SU-DHL-6 (cell line): Measurements from ENCODE around the gene NEURL1B.

Experiments used
- H2AFZ ChIP-seq: fragments of 200-600 bp; sonication (generic); 2 replicates; pipeline ENCODE4 v1.6.1; 2014; ENCODE audit warnings: low read depth, mild to moderate bottlenecking, moderate library complexity, mixed read lengths, antibody characterized with exemption, low read length; ENCODE audit not compliant: severe bottlenecking
- H3F3A ChIP-seq: fragments of 200-600 bp; shearing (Covaris generic); 2 replicates; pipeline ENCODE4 v1.6.0; 2016; ENCODE audit warnings: antibody characterized with exemption, mild to moderate bottlenecking; ENCODE audit not compliant: insufficient read depth
- H3K27ac ChIP-seq: fragments of 200-600 bp; sonication (generic); 2 replicates; pipeline ENCODE4 v1.5.1; 2016; ENCODE audit warnings: low read depth, mild to moderate bottlenecking, low read length, moderate library complexity, mixed read lengths
- H3K27me3 ChIP-seq: fragments of 200-600 bp; sonication (generic), shearing (Covaris generic); 2 replicates; pipeline ENCODE4 v1.6.0; 2014; ENCODE audit warnings: mild to moderate bottlenecking, low read length
- H3K36me3 ChIP-seq: fragments of 200-600 bp; sonication (generic); 2 replicates; pipeline ENCODE4 v1.6.1; 2014; ENCODE audit warnings: mild to moderate bottlenecking, low read length, mixed read lengths
- H3K4me2 ChIP-seq: fragments of 300-600, 200-600 bp; shearing (Covaris generic), sonication (generic); 2 replicates; pipeline ENCODE4 v1.6.0; 2014; ENCODE audit warnings: low read length, low read depth, mild to moderate bottlenecking; ENCODE audit not compliant: poor library complexity, severe bottlenecking
- H3K4me3 ChIP-seq: fragments of 200-600 bp; sonication (generic); 2 replicates; pipeline ENCODE4 v1.5.1; 2014; ENCODE audit warnings: antibody characterized with exemption, low read length, mild to moderate bottlenecking, mixed read lengths; ENCODE audit not compliant: insufficient read depth, poor library complexity, severe bottlenecking
- H3K79me2 ChIP-seq: fragments of 200-600 bp; sonication (generic); 2 replicates; pipeline ENCODE4 v1.6.1; 2014; ENCODE audit warnings: mild to moderate bottlenecking, low read length, moderate library complexity; ENCODE audit not compliant: insufficient read depth
- H3K9ac ChIP-seq: fragments of 200-600 bp; sonication (generic); 2 replicates; pipeline ENCODE4 v1.7.0; 2014; ENCODE audit warnings: mild to moderate bottlenecking, low read length
- H3K9me2 ChIP-seq: fragments of 200-600 bp; sonication (generic); replicated peaks from 2 replicates; pipeline ENCODE4 v1.6.1; 2014; ENCODE audit warnings: low read length; ENCODE audit not compliant: insufficient read depth
- H3K9me3 ChIP-seq: fragments of 200-600 bp; sonication (generic); 2 replicates; pipeline ENCODE4 v1.6.1; 2014; ENCODE audit warnings: low read length, mixed read lengths; ENCODE audit not compliant: insufficient read depth
- H4K20me1 ChIP-seq: fragments of 200-600 bp; sonication (generic); 2 replicates; pipeline ENCODE4 v1.6.1; 2014; ENCODE audit warnings: low read depth, mild to moderate bottlenecking, antibody characterized with exemption, low read length, moderate library complexity, mixed read lengths
- CTCF ChIP-seq: fragments of 200-600 bp; sonication (generic); IDR thresholded peaks from one replicate; pipeline ENCODE4 v1.5.1; 2017; ENCODE audit warnings: antibody characterized with exemption, mild to moderate bottlenecking, low read length, moderate library complexity; ENCODE audit not compliant: insufficient read depth, poor library complexity, severe bottlenecking
- EZH2phosphoT487 ChIP-seq: fragments of 200-600 bp; sonication (generic), shearing (Covaris generic); conservative IDR thresholded peaks from 2 replicates; pipeline ENCODE4 v1.6.1; 2018; ENCODE audit warnings: mild to moderate bottlenecking, antibody characterized with exemption, low read length, moderate library complexity, mixed read lengths

Gene NEURL1B

GRCh38 chr5:172739375-172739774 is 98.3 kb downstream of the NEURL1B start:
- H3K79me2 ChIP-seq: no peaks in the 10 kb centered on the region
- no peak overlapping the region for H2AFZ ChIP-seq
- no peak overlapping the region for H3K9ac ChIP-seq
- H3K4me2 ChIP-seq: no peak overlapping the region
- no peaks in the 10 kb centered on the region for H3K36me3 ChIP-seq
- H3K9me3 ChIP-seq: no peaks in the 10 kb centered on the region
- no peaks in the 10 kb centered on the region for H3F3A ChIP-seq
- H3K27ac ChIP-seq: no peak overlapping the region
- no peak overlapping the region for H3K4me3 ChIP-seq
- no peaks in the 10 kb centered on the region for H3K9me2 ChIP-seq
- no peaks in the 10 kb centered on the region for H4K20me1 ChIP-seq
- H3K27me3 ChIP-seq: no peaks in the 10 kb centered on the region
- no peak for TF ChIP-seq CTCF
- no peak for TF ChIP-seq EZH2phosphoT487

GRCh38 chr5:172740428-172741205 is 99.6 kb downstream of the NEURL1B start:
- no peaks in the 10 kb centered on the region for H3F3A ChIP-seq
- H3K27ac ChIP-seq: no peak overlapping the region
- no peak overlapping the region for H3K4me3 ChIP-seq
- no peaks in the 10 kb centered on the region for H4K20me1 ChIP-seq
- no peak for TF ChIP-seq EZH2phosphoT487
- no peak for TF ChIP-seq CTCF
- no peaks in the 10 kb centered on the region for H3K27me3 ChIP-seq
- no peak overlapping the region for H3K9ac ChIP-seq
- no peaks in the 10 kb centered on the region for H3K36me3 ChIP-seq
- H3K9me2 ChIP-seq: no peaks in the 10 kb centered on the region
- no peak overlapping the region for H2AFZ ChIP-seq
- H3K79me2 ChIP-seq: no peaks in the 10 kb centered on the region
- no peaks in the 10 kb centered on the region for H3K9me3 ChIP-seq
- no peak overlapping the region for H3K4me2 ChIP-seq
